Measurements from ENCODE around the gene RCBTB2.

The RCBTB2 gene

DNA sequence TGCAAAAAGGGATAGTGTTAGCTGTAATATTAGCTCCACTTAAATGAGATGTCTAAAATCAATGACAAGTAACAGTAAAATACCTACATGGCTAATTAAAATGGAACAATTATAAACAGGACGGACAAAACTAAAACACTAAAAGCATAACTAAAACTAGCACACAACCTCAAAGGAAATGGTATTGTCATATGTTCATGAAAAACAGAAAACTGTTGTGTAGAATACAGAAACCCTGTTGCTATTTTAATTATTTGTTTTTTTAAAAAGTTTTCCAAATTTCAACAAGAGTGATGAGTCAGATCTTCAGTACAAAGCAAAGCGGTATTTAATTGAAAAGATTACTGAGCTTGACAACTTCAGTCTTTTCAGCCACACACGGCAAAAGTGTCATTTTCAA, 4.2 kb downstream of the RCBTB2 start:
- no peak for FAIRE-seq

- no peak for FAIRE-seq
Measured at GRCh38 chr13:48527955-48528354, 4.9 kb downstream of the RCBTB2 start.

DNA sequence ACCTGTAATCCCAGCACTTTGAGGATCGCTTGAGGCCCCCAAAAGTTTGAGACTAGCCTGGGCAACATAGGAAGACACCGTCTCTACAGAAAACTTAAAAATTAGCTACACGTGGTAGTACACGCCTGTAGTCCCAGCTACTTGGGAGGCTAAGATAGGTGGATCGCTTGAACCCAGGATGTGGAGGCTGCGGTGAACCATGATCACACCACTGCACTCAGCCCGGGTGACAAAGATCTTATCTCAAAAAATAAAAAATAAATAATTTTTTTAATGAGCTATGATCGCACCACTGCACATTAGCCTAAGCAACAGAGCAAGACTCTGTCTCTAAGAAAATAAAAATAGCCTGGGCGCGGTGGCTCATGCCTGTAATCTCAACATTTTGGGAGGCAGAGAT, 6.6 kb downstream of the RCBTB2 start:
- no peak for FAIRE-seq

DNA sequence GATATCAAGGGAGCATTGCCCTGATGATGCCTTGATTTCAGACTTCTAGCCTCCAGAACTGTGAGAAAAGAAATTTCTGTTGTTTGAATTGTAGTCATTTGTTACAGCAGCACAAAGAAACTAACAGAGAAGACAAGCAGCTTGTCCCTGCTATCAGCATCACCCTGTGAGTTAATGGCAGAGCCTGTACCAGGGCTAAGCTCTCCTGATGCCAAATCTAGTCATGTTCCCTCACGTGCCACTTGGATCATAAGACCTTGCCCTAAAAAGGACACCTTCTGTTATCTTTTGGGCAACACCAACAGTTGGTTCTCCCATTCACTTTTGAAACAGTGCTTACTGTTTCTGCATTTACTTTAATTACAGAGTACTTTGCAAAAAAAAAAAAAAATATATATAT, 14.8 kb downstream of the RCBTB2 start:
- no peak for FAIRE-seq

DNA sequence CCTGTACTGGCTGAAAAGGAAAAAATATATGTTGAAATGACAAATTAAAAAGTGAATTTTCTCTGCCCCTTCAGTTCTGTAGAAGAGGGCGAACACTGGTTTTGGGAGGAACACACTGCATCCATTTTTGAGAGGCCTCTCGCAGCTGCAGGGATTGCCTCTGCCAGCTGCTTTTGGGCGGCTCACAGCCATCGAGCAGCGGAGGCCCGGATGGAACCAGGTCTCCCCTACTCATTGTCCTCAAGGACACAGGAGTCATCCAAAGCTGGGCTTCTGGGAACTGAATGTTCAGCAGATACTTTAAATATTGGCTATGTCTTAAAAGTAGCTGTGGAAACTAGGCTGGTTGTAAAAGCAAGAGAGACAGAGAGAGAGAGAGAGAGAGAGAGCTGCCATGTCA, 17.1 kb downstream of the RCBTB2 start:
- FAIRE-seq = no peak

DNA sequence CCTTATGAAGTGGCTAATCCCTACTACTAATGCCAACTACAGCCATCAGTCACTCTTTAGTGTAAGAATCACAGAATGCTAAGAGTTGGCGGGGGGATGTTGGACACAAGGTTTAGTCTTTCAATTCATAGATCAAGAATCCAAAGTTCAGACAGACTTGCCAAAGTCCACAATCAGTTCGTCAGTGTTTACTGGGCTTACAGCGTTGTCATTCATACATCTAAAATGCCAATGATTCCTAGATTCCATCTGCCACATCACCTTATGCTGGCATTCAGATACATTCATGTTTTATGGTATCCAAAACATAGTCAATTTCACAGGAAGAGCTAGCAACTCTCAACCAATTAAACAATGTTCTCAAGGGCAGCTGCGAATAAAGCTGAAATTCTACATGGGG, 18.1 kb downstream of the RCBTB2 start:
- no peak for FAIRE-seq

GRCh38 chr13:48511621-48512230, 21.2 kb downstream of the RCBTB2 start:
- FAIRE-seq = no peak

DNA sequence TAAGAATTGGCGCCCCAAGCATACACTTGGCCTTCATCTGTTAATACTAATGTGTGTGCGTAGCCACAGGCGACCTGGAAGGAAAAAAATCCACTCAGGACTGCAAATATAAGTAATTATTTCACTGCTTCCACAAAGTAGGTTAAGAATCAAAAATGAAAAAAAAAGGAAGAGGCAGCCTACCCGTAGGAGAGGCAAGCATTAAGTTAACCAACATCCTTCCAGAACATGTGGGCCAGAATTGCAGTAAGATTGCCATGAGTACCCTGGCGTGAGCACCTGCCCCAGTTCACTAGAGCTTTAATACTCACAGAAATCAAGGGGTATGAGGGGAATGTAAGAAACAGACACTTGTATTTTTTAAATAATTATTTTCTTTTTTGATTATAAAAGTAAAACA, 22.2 kb downstream of the RCBTB2 start:
- no peak for FAIRE-seq

GRCh38 chr13:48508011-48508410, 24.9 kb downstream of the RCBTB2 start:
- no peak for FAIRE-seq

DNA sequence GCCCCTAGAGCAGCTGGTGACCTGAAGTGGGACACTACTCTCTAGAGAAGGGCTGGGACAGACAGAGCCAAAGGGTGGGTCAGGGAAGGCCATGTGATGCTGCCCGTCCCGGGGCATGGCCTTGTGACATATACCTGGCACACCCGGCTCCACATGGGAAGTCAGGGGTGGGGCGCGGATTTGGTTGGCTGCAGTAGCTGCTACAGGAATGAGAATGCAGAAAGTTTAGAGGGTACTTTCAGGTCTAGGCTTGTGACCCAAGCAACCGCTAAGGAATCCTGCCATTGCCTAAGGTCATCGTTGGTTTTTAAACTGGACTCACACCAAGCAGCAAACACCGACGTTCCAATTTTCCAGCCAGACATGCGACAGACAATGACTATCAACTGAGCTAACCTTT, 25.9 kb downstream of the RCBTB2 start:
- FAIRE-seq = no peak

- FAIRE-seq = no peak
Measured at GRCh38 chr13:48506092-48506701, 26.7 kb downstream of the RCBTB2 start.

DNA sequence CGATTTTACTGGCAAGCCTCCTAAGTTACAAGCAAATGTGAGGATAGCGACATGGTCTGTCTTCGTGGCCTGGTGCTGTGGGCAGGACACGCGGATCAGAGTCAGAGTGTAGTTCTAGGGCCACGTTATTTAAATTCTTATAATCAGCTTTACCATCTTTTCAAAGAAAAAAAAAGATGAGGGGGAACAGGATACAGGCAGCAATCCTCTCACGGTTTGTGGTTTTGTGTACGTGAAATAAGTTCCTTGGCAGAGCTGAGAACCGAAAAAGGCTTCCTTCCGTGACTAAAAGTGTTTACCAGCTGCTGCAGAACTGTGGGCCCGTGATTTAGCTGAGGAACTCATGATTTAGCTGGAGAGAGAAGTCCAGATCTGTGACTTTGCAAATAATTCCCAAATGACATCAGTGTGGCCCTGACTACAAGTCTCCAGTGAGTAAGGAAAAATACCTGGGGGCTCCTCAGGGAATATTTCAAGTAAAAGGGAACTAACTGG, 27.2 kb downstream of the RCBTB2 start:
- FAIRE-seq = no peak

GRCh38 chr13:48505012-48505411, 27.9 kb downstream of the RCBTB2 start:
- no peak for FAIRE-seq

GRCh38 chr13:48504606-48505005, 28.3 kb downstream of the RCBTB2 start:
- FAIRE-seq = no peak

GRCh38 chr13:48502601-48503319, 30.1 kb downstream of the RCBTB2 start:
- FAIRE-seq = no peak

DNA sequence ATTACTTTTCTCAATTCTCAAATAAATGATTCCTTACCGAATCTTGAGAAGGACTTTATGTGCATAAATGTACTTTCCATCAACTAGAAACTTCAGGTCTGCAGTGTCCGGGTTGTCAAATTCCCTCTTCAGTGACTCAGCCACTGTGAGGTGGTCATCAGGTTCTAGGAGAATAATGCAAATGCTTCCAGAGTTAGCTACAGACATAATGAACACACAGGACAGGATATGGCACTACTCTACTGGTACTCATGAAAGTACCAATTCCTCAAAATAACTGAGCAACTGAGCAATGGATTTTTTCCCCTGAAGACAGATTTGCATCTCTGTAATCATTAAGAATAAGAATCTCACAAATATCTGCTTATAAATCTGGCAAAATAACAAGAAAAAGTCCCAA, 31.2 kb downstream of the RCBTB2 start:
- FAIRE-seq = no peak

DNA sequence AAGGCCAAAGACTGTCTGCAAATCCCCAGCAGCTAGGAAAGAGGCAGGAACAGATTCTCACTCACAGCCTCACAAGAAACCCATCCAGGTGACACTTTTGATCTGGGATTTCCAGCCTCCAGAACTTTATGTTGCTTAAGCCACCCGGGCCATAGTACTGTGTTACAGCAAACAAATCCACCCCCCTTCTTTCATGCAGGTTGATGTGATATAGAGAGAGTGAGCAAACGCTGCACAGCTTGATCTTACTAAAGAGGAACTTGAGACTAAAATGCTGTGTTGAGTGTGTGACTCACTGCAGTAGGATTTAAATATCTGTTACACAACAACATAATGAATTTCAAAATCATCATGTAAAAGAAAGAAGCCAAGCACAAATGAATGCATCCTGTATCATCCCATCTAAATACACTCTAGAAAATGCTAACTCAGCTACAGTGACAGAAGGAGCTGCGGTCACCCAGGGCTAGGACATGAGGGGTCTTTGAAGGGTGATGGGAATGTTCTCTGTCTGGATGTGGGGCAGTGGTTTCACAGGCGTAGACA, 32.2 kb downstream of the RCBTB2 start:
- no peak for FAIRE-seq

- FAIRE-seq = no peak
Measured at GRCh38 chr13:48497669-48498068, 35.2 kb downstream of the RCBTB2 start.

- no peak for FAIRE-seq
Measured at GRCh38 chr13:48496271-48497161, 36.4 kb downstream of the RCBTB2 start.

- no peak for FAIRE-seq
Measured at GRCh38 chr13:48494874-48495273, 38.0 kb downstream of the RCBTB2 start.

- no peak for FAIRE-seq
Measured at GRCh38 chr13:48493851-48494250, 39.0 kb downstream of the RCBTB2 start.

- no peak for FAIRE-seq
Measured at GRCh38 chr13:48493066-48493765, 39.7 kb downstream of the RCBTB2 start.

All from G401.6 (cell line).